HG02678 (cell line): Measurements from ENCODE around the gene GFER.

Experiments used
- ATAC-seq: cut with Tn5 transposase; IDR thresholded peaks from one replicate; pipeline ENCODE4 v1.9.1; 2021; ENCODE audit warnings: mild to moderate bottlenecking, moderate library complexity; ENCODE audit not compliant: unreplicated experiment

GFER gene

DNA sequence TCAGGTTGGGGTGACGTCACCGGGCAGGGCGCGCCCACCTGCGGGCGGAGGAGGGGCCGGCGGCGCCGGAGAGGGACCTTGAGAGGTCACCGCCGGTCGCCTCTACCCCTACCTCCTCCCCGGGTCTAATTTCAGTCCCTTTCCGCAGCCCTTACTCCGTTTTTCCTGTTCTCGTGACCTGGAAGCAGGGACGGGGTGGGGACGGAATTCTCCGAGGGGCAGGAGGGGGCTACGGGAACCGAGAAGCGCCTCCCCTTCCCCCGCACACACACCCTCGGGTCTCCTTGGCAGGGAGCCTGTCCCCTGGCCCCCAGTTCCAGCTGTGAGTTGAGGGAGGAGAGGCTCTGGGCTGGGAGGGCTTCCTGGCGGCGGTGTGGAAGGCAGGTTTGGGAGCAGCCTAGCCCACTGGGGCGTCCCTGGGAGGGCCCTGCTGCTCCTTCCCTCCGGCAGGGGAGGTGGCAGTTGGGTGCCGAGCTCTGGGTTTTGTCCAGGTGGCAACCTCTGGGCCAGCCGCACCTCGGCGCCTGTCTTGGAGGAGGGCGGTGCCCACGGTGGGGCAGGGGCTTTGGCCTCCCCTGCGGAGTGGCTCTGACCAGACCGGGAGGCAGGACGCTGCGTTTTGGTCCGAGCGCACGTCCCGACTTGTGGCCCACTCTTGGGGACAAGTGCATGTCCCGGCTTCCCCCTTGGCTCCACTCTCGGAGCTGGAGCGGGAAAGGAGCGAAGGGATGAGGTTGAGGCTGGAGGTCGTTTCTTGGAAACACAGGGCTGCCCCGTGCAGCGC, 6.5 kb downstream of the GFER start:
- no peak for ATAC-seq

DNA sequence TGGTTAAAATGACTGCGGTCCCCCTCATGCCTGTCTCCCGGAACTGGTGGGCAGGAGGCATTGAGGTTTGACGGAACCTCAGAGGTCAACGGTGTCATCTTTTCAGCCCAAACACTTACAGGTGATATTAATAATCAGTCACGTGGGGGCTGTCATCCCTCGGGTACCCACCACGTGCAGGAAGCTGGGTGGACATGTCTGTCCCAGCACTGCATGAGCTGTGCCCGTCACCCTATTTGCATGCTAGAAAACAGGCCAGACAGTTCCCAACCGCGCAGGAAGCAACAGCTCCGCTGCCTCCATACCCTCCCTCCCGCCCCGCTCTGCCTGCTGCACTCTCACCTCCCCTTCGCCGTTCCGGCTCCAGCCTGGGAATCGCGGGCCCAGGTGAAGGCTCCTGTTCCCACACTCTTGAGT, 7.2 kb downstream of the GFER start:
- ATAC-seq: no peak

DNA sequence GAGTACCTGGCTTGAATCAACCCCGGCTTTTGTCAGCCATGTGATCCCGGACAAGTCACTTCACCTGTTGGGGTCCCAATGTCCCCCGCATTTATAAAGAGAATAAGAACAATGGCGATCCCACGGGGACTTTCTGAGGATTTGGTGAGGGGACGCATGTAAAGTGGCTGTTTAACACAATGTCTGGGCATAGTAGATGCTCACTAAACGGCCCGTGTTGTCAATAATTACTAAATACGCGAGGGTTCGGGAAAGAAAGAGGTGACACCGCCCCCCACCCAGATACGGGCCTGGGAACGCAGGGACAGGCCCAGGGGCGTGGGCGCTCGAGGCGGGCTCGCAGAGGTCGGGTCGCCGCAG, 7.6 kb downstream of the GFER start:
- no peak for ATAC-seq

DNA sequence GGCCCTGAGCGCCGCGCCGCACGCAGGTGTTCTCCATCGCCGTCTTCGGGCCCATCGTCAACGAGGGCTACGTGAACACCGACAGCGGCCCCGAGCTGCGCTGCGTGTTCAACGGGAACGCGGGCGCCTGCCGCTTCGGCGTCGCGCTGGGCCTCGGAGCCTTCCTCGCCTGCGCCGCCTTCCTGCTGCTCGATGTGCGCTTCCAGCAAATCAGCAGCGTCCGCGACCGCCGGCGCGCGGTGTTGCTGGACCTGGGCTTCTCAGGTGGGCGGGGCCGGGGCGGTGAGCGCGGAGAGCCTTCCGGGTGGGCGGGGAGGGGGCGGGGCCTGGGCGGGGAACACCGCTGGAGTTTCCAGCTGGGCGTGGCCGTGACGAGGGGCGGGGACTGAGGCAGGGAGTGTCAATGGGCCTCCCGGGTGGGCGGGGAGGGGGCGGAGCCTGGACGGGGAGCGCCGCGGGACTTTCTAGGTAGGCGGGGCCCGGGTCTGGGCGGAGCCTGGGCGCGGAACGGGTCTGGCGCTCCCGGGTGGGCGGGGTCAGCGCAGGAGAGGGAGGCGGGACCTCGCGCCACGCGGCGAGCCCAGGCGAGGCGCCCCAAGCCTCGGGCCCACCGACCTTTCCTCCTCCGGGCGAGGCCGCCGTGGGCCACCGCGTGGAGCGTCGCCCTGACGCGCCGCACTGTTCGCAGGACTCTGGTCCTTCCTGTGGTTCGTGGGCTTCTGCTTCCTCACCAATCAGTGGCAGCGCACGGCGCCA, 8.1 kb downstream of the GFER start:
- ATAC-seq: peak; percentile 48

DNA sequence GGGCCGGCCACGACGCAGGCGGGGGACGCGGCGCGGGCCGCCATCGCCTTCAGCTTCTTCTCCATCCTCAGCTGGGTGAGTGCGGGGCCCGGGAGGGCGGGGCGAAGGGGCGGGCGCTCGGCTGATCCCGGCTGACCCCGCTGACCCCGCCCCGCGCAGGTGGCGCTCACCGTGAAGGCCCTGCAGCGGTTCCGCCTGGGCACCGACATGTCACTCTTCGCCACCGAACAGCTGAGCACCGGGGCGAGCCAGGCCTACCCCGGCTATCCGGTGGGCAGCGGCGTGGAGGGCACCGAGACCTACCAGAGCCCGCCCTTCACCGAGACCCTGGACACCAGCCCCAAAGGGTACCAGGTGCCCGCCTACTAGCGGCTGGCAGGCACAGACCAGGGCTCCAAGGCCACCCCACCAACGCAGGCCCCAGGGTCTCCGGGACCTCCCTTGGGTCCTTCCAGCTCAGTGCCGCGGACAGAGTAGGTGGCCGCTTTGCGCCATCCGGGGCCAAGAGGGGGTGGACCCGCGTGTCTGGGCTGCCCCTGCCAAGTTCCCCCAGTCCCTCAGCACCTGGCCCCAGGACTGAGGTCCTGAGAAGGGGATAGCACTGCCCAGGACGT, 8.8 kb downstream of the GFER start:
- ATAC-seq: no peak

GRCh38 chr16:1993731-1994131, 9.7 kb downstream of the GFER start:
- ATAC-seq: no peak

DNA sequence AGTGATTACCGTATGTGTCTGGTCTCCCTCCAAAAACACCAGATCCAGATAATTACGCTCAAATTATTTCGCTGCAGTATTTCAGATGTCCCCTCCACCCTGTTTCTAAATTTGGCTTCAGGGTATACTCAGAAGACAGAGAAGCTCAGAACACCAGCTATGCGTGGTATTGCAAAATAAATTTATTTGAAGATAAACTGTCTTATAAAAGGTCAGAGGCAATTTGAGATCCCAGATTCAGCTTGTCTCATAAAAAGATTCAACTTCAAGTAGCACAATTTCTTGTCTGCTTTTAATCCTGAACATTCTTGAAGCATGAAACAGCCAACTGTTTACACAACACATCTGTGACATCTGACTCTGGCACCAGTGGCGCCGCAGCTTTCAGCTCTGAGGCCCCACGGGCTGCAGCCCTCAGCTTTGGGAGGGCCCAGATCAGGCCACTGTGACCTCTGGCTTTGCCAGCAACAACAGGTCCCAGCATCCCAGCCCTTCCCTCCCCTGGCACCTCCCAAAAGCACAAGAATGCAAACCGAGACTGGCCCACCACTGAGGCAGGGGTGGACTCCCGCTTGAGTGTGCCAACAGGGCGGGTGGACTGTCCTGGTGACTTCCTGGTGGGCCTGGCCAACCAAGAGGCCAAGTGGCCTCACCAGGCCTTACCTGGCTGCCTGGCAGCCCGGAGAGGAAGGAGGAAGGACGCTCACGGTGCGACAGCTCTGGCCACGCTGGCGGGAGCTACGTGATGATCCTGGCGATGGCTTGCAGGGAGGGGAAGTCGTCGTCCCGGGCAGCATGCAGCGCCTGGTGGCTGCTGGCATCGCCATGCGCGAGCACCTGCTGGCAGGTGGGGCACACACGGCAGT, 13.7 kb downstream of the GFER start:
- ATAC-seq: no peak

- ATAC-seq: no peak
Observed at GRCh38 chr16:1998360-1998835, 14.4 kb downstream of the GFER start.

DNA sequence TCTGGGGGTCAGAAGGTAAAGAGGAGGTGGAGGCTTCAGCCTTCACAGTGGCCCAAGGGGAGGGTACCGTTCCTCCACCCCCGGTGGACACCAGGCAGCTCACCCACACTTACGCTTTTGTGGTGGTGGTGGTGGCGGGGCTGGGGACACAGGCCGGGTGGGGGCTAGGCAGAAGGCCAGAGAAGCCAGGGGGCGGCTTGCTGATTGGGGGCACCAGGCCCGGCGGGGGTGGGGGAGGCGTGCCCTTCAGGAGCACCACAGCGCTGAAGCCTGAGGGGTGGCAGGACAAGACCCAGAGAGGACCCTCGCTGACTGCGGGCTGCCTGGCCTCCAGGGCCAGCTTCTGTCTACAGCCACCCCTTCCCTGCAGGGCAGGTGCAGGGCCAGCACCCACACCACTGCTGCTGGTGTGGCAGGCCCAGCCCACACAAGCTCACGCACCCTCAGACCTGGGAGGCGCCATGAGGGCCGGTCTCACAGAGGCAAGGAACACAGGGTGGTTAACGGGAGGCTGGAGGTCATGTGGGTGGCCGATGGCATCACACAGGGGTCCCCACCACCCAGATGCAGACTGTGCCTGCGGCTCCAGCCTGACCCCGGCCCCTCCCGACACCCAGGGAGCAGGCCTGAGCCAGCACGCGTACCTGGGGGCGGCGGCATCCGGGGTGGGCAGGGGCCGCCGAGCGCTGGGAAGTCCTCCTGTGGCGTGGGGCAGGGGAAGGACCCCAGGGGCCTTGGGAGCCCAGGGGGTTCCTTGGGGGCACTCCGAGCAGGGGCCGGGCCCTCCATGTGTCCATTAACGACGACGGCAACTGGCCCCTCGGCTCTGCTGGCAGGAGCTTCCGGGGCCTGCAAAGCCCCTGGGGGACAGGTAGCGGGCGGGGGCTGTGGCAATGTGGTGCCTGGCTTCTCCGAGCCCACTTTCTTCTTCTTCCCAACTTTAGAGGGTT, 15.1 kb downstream of the GFER start:
- no peak for ATAC-seq

DNA sequence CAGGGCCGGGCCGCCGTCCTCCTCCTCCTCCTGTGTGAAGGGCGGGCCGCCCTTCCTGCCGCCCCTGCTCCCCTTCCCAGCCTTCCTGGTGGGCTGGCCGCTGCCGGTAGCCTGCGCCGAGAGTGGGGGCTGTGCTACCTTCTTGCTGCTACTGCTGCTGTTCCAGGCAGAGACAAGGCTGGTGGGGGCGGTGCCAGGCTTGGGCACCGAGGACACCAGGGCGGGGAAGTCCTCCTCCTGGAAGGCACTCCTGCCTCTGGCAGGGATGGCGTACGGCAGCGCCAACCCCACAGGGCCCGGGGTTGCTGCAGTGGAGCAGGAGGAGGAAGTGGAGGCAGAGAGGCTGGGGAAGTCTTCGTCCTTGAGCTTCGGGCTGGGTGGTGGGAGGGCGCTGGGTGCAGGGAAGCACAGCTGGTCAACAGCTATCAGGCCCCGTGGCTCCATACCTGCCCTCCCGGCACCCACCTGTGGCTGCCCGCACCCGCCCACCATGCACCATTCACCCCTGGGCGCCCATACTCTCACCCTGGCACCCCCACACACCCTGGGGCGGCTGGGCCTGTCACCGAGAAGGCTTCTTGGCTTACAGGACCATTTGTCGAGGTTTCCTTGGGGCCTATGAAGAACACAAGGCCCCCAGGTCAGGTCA, 16.0 kb downstream of the GFER start:
- ATAC-seq: no peak

DNA sequence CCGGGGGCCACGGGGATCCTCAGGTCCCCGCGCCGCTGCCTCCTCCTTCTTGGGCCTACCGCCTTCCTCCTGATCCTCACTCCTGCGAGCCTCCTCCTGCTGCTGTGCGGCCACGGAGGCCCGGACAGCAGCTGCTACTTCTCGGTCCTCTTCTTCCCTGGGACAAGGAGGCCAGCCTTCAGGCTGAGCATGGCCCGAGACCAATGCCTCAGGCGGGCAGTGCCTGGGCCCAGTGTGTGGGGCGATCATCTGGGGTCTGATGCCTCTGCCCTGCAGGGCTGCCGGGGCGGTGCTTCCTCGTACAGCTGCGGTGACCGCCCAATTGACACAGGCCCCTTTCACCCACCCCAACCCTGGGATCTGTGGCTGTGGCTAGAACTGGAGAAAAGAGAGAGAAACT, 17.0 kb downstream of the GFER start:
- no peak for ATAC-seq

GRCh38 chr16:2001456-2002355, 17.7 kb downstream of the GFER start:
- ATAC-seq: no peak

DNA sequence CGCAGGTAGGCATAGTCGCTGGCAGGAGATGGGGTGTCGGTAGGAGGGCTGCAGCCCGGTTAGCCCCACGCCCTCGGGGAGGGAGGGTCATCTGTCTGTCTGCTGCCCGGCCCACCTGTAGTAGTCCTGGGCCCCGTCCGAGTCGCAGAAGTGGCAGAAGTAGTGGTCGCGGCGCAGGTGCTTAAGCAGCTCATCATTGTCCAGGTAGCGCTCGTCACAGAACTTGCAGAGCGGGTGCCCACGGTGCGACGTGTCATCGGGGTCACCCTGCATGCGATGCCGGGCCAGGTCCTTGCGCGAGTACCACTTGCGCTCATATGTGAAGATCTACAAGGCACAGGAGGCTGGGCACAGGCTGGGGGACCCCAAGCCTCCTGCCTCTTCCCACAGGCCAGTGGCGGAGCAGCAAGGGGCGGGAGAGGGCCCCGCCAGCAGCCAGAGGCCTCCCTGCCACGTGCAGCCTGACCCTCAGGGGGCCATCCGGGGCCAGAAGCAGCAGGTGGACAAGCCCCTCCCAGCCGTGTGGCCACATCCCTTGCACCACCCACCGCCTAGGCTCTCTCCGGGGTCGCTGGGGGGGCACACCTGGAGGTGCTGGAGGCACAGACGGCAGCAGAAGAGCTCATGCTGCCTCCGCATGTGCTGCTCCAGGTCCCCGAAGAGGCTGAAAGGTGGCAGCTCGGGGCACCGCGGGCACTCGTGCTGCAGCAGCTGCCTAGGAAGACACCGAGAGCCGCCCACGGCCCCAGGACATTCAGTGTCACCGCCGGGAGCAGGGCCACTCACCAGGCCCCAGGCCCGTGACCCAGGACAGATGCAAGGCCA, 18.6 kb downstream of the GFER start:
- no peak for ATAC-seq

DNA sequence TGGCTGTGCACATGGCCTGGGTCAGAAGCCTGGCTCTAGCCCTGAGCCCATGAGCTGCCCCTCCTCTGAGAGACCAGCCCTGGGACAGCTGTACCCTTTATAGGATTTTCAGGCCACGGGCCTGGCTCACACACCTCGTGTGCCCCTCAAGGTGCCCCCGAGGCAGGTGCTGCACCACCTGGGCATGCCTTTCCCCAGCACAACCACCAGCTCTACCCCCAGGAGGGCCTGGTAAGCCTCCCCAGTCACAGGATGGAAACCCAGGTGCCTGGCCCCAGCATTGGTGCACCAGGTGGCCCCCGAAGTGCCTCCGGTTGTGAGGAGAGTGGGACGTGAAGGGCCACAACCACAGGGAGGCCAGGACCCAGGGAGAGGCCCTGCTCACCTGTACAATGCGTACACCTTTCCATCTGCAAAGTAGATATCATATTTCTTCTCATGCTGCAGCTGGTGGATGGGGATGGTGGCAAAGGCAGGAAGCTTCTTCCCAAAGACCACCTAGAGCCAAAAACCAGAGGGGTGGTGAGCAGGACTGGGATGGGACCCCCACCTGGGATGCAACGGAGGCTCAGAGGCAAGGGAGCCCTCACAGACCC, 19.3 kb downstream of the GFER start:
- no peak for ATAC-seq

DNA sequence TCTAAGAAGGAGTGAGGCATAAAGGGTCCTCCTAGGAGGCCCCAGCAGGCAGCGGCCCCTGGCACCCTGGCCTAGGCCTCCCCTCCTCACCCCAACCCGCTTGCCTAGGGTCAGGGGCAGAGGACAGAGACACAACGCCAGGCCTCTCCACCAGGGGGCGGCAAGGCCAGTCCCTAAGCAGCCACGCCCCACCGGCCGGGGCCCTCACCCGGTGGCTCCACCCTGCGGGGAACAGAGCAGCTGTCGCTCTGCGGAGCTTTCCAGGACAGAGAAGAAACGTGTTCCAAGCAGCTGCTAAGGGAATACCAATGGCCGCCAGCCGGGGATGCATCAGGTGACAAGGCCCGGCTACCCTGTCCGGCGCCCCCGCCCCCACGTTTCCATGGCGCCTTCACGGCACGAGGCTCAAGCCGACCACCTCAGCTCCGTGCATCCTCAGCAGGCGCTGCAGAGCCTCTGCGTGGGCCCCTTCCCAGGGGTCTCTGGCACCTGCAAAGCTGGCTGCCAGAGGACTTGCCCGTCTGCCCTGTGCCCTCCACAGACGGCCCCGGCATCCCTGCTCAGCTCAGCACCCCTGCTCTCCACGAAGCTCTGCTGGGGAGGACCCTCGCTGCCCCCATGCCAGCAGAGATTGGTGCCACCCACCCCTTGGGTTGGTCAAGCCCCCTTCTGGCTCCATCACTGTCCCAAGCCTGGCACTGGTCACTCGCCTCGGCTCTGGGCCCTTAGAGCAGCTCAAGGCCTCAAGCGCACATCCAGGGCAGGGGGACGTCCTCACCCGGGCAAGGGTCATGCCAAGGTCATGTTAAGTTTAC, 20.0 kb downstream of the GFER start:
- peak; percentile 67 for ATAC-seq

GRCh38 chr16:2004795-2005517, 21.0 kb downstream of the GFER start:
- ATAC-seq: no peak
